Measurements from ENCODE around the gene RLBP1.

GRCh38 chr15:89171136-89172072, 50.0 kb downstream of the RLBP1 start:
- TF ChIP-seq POLR2AphosphoS5 (IDR thresholded peaks at IDR 0.05; ENCODE audit: low read depth, low read length), result no peak
- no peak for TF ChIP-seq SPI1 (IDR thresholded peaks at IDR 0.05; ENCODE audit: low read depth, low read length)

Measured in GM12891 (cell line).